HPDE6-E6E7 (cell line): Measurements from ENCODE around the gene AKR1E2.
"Not testable (repeated sequence)": the region's sequence is repeated elsewhere in the genome, so short reads cannot be mapped to it uniquely, and the experiment has no call there.

Source experiments
- DNase-seq: peaks from one replicate; pipeline ENCODE4 v3.0.0; 2011; ENCODE audit warnings: missing footprints; ENCODE audit errors: extremely low spot score

AKR1E2 gene

GRCh38 chr10:4813496-4813895, 12.5 kb upstream of the AKR1E2 start:
- DNase-seq = no peak

GRCh38 chr10:4815646-4816180, 10.3 kb upstream of the AKR1E2 start:
- DNase-seq = not testable (repeated sequence)

- no peak for DNase-seq
Measured at GRCh38 chr10:4816966-4817365, 9.0 kb upstream of the AKR1E2 start.

GRCh38 chr10:4819067-4819466, 6.9 kb upstream of the AKR1E2 start:
- DNase-seq = no peak

DNA sequence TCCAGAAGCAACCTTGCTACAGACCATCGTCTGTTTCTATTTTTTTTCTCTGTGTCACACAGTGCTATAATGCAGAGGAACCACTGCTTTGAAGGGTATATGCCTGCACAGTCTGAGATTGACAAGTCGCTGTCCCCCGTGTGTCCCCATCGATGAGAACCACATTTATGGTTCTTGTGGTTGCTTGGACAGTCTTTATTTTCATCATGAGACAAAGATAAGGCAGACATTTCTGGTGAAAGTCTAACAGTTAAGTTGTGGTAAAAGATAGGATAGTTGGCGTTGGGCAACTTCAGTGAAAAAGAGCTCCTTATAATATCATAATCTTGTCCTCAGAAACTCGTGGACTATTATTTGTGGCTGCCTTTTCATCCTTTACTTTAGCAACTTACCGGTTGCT, 6.3 kb upstream of the AKR1E2 start:
- DNase-seq = no peak

DNA sequence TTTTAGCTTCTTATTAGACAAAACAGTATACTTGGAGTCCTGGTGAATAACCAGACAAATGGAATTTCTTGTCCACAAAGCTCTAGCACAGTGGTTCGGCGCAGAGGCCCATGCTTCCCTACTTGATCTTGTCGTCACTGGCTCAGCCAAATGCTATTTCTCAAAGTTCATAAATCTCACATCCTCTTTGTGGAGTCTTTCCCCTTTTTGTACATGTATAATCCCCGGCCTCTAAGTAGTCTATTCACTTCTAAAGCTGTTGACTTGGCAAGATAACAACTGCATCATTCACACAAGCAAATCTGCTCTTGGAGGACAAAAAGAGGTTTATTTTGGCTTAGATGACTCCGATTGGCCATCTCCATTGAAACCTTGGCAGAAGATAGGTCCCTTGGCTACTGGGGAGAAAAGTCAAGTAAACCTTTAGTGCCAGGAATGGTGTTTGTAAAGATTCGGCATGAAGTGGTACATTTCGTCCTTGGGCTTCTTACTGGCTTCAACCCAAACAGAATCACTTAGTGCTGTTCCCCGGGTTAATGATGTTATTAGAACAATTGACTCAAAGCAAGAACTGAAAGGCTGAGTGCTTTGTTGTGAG, 5.1 kb upstream of the AKR1E2 start:
- DNase-seq = no peak

- no peak for DNase-seq
Measured at GRCh38 chr10:4822208-4822607, 3.8 kb upstream of the AKR1E2 start.

DNA sequence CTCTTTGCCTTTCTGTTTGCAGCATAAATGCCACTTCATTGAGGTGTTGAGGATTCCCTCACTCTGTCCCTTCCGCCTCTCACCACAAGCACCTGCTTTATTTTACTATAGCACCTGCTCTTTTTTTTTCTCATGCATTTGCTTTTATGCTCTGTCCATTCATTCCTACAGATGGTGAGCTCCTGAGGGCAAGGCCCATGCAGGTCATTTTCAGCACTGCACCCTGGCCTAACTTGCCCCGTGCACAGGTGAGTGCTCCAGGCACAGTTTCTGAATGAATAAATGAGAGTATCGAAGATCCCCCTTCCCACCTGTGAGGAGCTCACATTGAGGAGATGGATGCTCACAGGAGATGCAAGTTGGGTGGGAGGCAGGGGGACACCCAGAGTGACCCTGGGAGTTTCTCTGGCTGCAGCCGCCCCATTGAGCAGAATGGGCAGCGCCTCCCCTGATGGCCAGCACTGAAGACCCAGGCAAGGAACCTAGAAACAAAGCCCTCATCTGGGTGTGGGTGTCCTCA, 1.2 kb upstream of the AKR1E2 start:
- no peak for DNase-seq

DNA sequence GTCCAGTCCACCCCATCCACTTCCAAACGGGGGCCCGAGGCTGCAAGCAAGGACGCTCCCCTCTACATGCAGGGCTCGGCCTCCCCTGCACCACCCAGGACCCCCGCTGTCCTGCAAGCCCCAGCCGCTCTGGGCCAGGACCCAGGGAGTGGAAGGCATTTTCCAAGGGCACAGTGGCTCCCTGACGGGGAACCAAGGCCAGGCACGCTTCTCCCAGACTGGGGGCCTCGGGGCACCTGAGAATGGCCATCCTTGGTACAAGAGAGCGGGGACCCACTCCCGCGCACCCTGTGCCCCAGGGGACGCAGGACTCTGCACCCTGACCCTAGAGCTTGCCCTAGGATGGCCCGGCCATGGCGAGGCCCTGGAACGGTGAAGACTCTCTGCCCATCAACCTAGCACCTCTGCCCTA, 545 bp upstream of the AKR1E2 start:
- DNase-seq = no peak

DNA sequence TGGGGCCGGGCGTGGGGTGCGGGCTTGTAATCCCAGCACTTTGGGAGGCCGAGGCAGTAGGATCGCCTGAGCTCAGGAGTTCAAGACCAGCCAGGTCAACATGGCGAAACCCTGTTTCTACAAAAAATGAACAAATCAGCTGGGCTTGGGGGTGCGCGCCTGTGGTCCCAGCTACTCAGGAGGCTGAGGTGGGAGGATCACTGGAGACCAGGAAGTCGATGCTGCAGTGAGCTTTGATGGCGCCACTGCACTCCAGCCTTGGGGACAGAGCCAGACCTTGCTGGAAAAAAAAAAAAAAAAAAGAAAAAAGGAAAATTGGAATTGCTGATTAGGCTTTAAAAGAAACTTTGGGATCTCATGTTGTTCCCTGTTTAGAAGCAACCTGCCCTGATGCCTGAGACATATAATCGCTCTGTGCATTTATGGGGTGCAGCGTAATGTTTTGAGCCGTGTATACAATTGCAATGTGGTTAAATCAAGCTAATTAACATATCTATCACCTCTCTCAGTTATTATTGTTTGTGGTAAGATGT, 851 bp downstream of the AKR1E2 start:
- DNase-seq = no peak

DNA sequence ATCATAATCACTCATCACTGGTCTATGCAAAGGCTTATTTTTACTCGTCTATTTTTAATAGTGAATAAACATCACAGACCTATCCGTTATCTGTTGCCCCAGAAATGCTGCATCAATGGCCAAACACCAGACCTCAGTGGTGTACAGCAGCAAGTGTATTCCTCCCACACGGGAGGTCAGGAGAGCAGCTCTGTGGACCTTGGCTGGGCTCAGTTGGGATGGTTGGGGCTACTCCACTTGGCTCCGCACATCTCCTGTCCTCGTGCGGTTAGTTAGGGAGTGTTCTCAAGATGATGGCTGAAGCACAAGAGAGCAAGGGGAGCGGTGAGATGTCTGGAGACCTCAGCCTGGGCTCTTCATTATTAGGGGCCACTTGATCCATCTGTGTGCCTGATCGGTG, 2.0 kb downstream of the AKR1E2 start:
- DNase-seq = no peak

DNA sequence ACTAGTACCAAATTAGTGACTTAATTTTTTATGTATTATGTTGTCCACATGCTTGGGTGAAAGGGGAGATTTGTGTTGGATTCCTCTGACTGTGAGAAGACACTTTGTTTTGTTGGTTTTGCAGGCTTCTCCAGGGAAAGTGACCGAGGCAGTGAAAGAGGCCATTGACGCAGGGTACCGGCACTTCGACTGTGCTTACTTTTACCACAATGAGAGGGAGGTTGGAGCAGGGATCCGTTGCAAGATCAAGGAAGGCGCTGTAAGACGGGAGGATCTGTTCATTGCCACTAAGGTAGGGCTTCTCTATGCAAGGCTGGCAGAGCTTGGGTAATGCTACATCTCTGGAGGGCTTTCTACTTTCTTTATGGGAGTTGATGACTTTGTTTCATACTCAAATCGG, 4.5 kb downstream of the AKR1E2 start:
- no peak for DNase-seq

DNA sequence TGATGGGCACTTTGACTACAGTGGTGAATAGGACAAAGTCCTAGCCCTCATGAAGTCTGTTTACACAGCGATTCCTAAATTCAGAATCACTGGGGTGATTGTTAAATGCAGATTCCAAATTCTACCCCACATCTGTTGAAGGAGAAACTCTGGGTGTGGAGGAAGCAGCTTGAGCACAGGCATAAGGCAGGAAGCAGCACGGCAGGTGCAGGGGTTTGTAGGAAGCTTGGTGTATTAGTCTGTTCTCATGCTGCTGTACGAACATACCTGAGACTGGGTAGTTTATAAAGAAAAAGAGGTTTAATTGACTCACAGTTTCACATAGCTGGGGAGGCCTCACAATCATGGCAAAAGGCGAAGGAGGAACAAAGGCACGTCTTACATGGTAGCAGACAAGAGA, 5.1 kb downstream of the AKR1E2 start:
- DNase-seq = no peak

- DNase-seq = no peak
Measured at GRCh38 chr10:4833286-4833685, 7.3 kb downstream of the AKR1E2 start.

DNA sequence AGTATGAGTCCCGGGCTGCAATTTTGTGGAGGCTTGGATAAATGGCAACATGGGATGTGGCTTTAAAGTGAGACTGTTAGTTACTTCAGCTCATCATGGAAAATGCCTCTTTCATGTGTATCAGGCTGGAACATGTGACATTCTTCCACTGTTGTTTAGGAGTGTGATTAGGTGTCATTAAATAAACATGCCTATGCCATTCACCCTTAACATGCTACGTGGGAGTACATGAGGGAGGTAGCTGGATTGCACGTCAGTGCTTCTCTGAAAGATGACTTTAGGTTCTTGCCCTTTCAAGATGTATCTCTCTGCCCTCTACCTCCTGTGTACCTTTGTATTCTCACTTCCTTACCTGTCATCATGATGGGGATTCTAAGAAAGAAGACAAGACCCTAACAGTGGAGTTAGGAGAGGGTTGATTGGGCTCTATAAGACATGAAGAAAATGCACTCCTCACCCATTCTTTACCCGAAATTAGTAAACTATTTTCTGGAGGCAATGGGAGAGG, 8.9 kb downstream of the AKR1E2 start:
- no peak for DNase-seq

DNA sequence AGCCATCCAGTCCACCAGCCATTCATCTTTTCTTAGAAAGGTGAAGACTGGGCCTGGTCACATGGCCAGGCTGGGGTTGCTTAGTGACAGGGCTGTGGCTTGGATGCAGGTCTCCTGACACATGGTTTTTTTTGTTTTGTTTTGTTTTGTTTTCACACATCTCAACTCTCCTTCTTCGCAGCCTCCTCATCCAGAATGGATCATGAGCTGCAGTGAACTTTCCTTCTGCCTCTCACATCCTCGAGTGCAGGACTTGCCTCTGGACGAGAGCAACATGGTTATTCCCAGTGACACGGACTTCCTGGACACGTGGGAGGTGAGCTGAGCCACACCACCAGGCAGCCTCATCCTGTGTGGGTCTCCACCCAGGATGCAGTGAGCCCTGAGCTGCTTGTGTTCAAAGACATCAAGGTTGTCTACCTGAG, 9.5 kb downstream of the AKR1E2 start:
- DNase-seq = no peak

- DNase-seq = no peak
Measured at GRCh38 chr10:4836416-4836969, 10.5 kb downstream of the AKR1E2 start.

DNA sequence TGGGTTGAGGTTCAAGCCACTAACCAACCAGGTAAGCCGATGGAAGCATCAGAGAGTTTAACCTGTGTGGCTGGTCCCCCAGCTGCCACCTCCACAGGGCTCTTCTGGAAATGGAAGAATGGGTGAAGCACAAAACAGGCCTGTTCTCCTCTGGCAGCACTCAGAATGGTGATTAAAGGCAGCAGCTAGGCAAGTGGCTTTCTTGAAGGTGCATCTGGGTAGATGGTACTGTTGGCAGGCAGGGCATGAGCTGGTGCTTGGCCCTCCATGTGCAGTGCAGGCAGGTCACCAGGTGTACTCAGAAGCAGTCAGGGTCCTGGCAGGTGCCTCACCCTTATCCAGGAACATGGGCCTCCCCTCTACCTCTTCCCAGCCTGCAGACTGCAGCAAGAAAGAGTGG, 11.5 kb downstream of the AKR1E2 start:
- DNase-seq = no peak

DNA sequence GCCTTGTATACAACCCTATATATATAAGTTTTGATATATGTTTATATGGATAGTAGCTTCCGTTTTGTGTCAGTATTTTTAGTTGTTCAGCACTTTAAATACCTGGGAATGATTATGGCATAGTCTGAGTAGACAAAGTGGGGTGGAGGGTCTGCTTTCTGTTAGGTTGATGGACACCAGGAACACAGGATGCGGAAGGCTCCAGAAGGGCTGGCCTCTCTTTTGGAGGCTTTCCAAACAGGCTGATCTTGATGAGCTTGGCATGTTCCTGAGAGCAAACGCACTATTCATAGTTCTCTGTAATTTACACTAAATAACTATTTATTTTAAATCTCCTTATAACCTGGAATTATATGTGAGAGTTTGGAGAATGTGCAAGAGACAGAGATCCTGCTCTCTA, 12.7 kb downstream of the AKR1E2 start:
- DNase-seq = no peak

DNA sequence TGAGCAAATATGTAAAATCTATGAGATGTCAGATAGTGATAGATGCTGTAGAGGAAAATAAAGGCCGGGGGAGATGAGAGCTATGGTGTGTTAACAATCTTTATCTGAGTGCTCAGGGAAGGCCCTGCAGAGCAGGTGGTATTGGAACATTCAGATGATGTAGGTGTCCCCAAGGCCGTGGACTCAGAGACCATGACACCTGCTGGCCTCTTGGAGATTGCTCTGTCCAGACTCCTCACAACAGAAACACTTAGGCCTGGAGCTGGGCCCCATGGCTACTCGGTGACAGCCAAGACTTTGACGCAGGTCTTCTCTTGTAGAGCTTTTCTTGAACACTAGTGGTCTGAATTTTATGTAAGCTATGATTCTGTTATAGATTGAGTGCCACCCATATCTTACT, 13.3 kb downstream of the AKR1E2 start:
- no peak for DNase-seq

GRCh38 chr10:4840151-4840550, 14.1 kb downstream of the AKR1E2 start:
- DNase-seq = no peak

- DNase-seq = no peak
Measured at GRCh38 chr10:4843525-4844180, 17.6 kb downstream of the AKR1E2 start.

DNA sequence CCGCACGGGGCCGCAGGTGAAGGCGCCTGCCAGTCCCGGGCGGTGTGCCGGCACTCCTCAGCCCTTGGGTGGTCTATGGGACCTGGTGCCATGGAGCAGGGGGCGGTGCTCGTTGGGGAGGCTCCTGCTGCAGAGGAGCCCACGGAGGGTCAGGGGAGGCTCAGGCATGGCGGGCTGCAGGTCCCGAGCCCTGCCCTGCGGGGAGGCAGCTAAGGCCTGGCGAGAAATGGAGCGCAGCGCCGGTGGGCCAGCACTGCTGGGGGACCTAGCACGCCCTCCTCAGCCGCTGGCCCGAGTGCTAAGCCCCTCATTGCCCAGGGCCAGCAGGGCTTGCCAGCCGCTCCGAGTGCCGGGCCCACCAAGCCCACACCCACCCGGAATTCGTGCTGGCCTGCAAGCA, 18.9 kb downstream of the AKR1E2 start:
- no peak for DNase-seq
